WTC11 (cell line): ENCODE measurements around the gene GINS1.

Experiments used
- FOXK1 ChIP-seq: sonication (generic); formaldehyde crosslinking; IDR thresholded peaks from 2 replicates; pipeline ENCODE4 v1.8.0; 2022; ENCODE audit warnings: mild to moderate bottlenecking, moderate library complexity, missing genetic modification reagents
- FOXP1 ChIP-seq: sonication (generic); formaldehyde crosslinking; IDR thresholded peaks from 2 replicates; pipeline ENCODE4 v1.8.0; 2022; ENCODE audit warnings: missing genetic modification reagents, mild to moderate bottlenecking, moderate library complexity, borderline replicate concordance
- RELA ChIP-seq: sonication (generic); formaldehyde crosslinking; IDR thresholded peaks from 2 replicates; pipeline ENCODE4 v1.8.1; 2022; ENCODE audit warnings: missing genetic modification reagents, mild to moderate bottlenecking, borderline replicate concordance
- TF ChIP-seq, protein P1 (sequence below): sonication (generic); formaldehyde crosslinking; IDR thresholded peaks from 2 replicates; pipeline ENCODE4 v1.8.1; 2022; ENCODE audit warnings: mild to moderate bottlenecking, missing genetic modification reagents, moderate library complexity, borderline replicate concordance

GRCh38 chr20:25496968-25497401, 89.5 kb downstream of the GINS1 start:
- TF ChIP-seq FOXP1 (CRISPR knock-in tag) = no peak
- no peak for TF ChIP-seq RELA
- TF ChIP-seq, protein P1, sequence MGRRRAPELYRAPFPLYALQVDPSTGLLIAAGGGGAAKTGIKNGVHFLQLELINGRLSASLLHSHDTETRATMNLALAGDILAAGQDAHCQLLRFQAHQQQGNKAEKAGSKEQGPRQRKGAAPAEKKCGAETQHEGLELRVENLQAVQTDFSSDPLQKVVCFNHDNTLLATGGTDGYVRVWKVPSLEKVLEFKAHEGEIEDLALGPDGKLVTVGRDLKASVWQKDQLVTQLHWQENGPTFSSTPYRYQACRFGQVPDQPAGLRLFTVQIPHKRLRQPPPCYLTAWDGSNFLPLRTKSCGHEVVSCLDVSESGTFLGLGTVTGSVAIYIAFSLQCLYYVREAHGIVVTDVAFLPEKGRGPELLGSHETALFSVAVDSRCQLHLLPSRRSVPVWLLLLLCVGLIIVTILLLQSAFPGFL = no peak
- no peak for TF ChIP-seq FOXK1
